ENCODE measurements around the gene ZFP69. TPM values are rescaled to one million over a fixed set of nuclear protein-coding genes. Genes with fewer than 3 reads are reported as not detected.

ZFP69 gene
- total and polyA plus RNA-seq, 10 of the 15 experiments (the other 5 are each of a cell fraction or from before 2014, with no cell fraction given) = 1.9 to 6.4 (median 3.7) TPM

- peak; percentile 79; the same call in 1 of the 2 replicates for TF ChIP-seq CBFB (IDR thresholded peaks at IDR 0.05; ENCODE audit: low read depth)
- no peak for TF ChIP-seq POLR2AphosphoS2 (IDR thresholded peaks at IDR 0.05; ENCODE audit: low read depth, low read length)
- TF ChIP-seq NR2F1 (conservative IDR thresholded peaks at IDR 0.05) = peak; percentile 61; the same call in 1 of the 2 replicates
- no peak for TF ChIP-seq BMI1 (IDR thresholded peaks at IDR 0.05; ENCODE audit: borderline replicate concordance)
- TF ChIP-seq MAX (IDR thresholded peaks at IDR 0.05; ENCODE audit: low read depth, low read length) = peak; percentile 12; the same call in 1 of the 2 replicates
- no peak for TF ChIP-seq YBX1 (IDR thresholded peaks at IDR 0.05)
- TF ChIP-seq HDGF (IDR thresholded peaks at IDR 0.05) = no peak
- TF ChIP-seq RFX5 (IDR thresholded peaks at IDR 0.05; ENCODE audit: low read depth, low read length) = no peak
- TF ChIP-seq ASH2L (IDR thresholded peaks at IDR 0.05; ENCODE audit: borderline replicate concordance, low read depth) = 0 out of 2 replicates have a peak, but pooled peaks have one; percentile 44
- no peak for TF ChIP-seq ZNF622 (IDR thresholded peaks at IDR 0.05)
- peak; percentile 56 for TF ChIP-seq LARP7 (IDR thresholded peaks at IDR 0.05)
- TF ChIP-seq PRDM15 (CRISPR knock-in tag; IDR thresholded peaks at IDR 0.05) = no peak
- TF ChIP-seq IKZF1 (conservative IDR thresholded peaks at IDR 0.05) = peak; percentile 97
- TF ChIP-seq USF1 (IDR thresholded peaks at IDR 0.05; ENCODE audit: borderline replicate concordance, extremely low read length, insufficient read depth, low read depth, low read length) = no peak
- no peak for TF ChIP-seq CEBPB (IDR thresholded peaks at IDR 0.05; ENCODE audit: borderline replicate concordance in 1 of 2, low read depth in 2 of 2, low read length in 2 of 2)
- TF ChIP-seq REST (IDR thresholded peaks at IDR 0.05; ENCODE audit: low read depth, low read length) = no peak
- TF ChIP-seq NFYB (IDR thresholded peaks at IDR 0.05; ENCODE audit: insufficient read depth, low read depth, low read length) = no peak
- 0 out of 4 replicates have a peak, but pooled peaks of 1 of the 2 experiments have one; percentile 13 for TF ChIP-seq SRF (IDR thresholded peaks at IDR 0.05; ENCODE audit: low read depth in 2 of 2, low read length in 2 of 2)
- TF ChIP-seq EGR1 (IDR thresholded peaks at IDR 0.05; ENCODE audit: borderline replicate concordance in 1 of 2, low read depth in 2 of 2, low read length in 2 of 2) = peak; percentile 71 to 97
Measured at GRCh38 chr1:40449684-40450494, 27.2 kb upstream of the ZFP69 start, which contains the start of gene ZFP69B (continued).

Measured in GM12878 (cell line).